Common myeloid progenitor, CD34-positive (primary cell): ENCODE results near the gene SEMA6A.
A peak's percentile ranks its signal among the peaks of the same experiment; 100 is the strongest.

Experiments
- CTCF ChIA-PET: fragments of 350-600 bp; sonication (Branson Sonifier 250); formaldehyde crosslinking; loops from one replicate; lab custom pipeline; 2021; ENCODE audit warnings: antibody characterized with exemption; lab: Charles Lee
- POLR2A ChIA-PET: fragments of 350-600 bp; sonication (Branson Sonifier 250); formaldehyde crosslinking; loops from one replicate; lab custom pipeline; 2021; ENCODE audit warnings: antibody characterized with exemption; lab: Charles Lee
- DNase-seq, 3 donors: peaks; one replicate each; pipeline versions ENCODE4 v3.0.0 to v3.0.0-alpha.2; 2013
- H3K27ac ChIP-seq, 2 experiments: 1 replicate in 1 of 2; 2 replicates in 1 of 2; pipeline ENCODE4 v1.7.0; 2013; ENCODE audit warnings: inconsistent platforms in 2 of 2, low read length in 2 of 2, mild to moderate bottlenecking in 2 of 2, low read depth in 1 of 2, moderate library complexity in 1 of 2; ENCODE audit not compliant: severe bottlenecking in 2 of 2, insufficient read depth in 1 of 2, poor library complexity in 1 of 2
- H3K27me3 ChIP-seq, 5 experiments: replicated peaks in 2 of 5; 1 replicate in 3 of 5; 2 replicates in 2 of 5; pipeline versions ENCODE4 v1.6.1 to v1.7.0; 2013; ENCODE audit warnings: low read length in 4 of 5, mild to moderate bottlenecking in 2 of 5, moderate library complexity in 2 of 5, inconsistent platforms in 1 of 5; ENCODE audit not compliant: insufficient read depth in 5 of 5, control insufficient read depth in 4 of 5
- H3K36me3 ChIP-seq, 4 experiments: 1 replicate in 2 of 4; 2 replicates in 2 of 4; pipeline versions ENCODE4 v1.6.1 to v1.7.0; 2013; ENCODE audit warnings: low read length in 3 of 4, control low read depth in 1 of 4, mild to moderate bottlenecking in 1 of 4; ENCODE audit not compliant: control insufficient read depth in 4 of 4, insufficient read depth in 4 of 4
- H3K4me1 ChIP-seq, 4 experiments: 1 replicate in 3 of 4; 2 replicates in 1 of 4; pipeline versions ENCODE4 v1.6.1 to v1.7.1; 2013; ENCODE audit warnings: low read length in 3 of 4, mild to moderate bottlenecking in 3 of 4, control low read depth in 1 of 4, inconsistent platforms in 1 of 4, moderate library complexity in 1 of 4; ENCODE audit not compliant: control insufficient read depth in 4 of 4, insufficient read depth in 4 of 4; ENCODE audit errors: control extremely low read depth in 1 of 4
- H3K4me3 ChIP-seq, 7 experiments: 1 replicate in 4 of 7; 2 replicates in 3 of 7; pipeline versions ENCODE4 v1.5.1 to v1.7.0; 2013; ENCODE audit warnings: mild to moderate bottlenecking in 7 of 7, low read length in 6 of 7, moderate library complexity in 6 of 7, inconsistent platforms in 2 of 7, low read depth in 2 of 7, control low read depth in 1 of 7; ENCODE audit not compliant: insufficient read depth in 4 of 7, control insufficient read depth in 1 of 7; ENCODE audit errors: extremely low read depth in 1 of 7
- H3K9me3 ChIP-seq, 5 experiments: 1 replicate in 4 of 5; 2 replicates in 1 of 5; pipeline versions ENCODE4 v1.6.1 to v1.7.1; 2013; ENCODE audit warnings: low read length in 4 of 5, mild to moderate bottlenecking in 2 of 5, inconsistent platforms in 1 of 5, low read depth in 1 of 5, moderate library complexity in 1 of 5; ENCODE audit not compliant: control insufficient read depth in 4 of 5, insufficient read depth in 2 of 5; ENCODE audit errors: control extremely low read depth in 1 of 5
- WGBS: methylation state at CpG from one replicate; pipeline ENCODE4 v1.1.5; 2013; ENCODE audit not compliant: insufficient coverage; 5-methylcytosine and 5-hydroxymethylcytosine counted together

The SEMA6A gene

GRCh38 chr5:116497631-116498030 is 77.0 kb downstream of the SEMA6A start:
- Histone ChIP-seq H3K27me3 (peaks cover 0 to 24% (median 9%) of the 10 kb centered on the region in 5 experiments), H3K4me1 (peaks cover 2 to 8% (median 3%) of the 10 kb centered on the region in 4 experiments), H3K36me3 (no peaks in the 10 kb centered on the region), H3K9me3 (no peaks in the 10 kb centered on the region), H3K27ac (no peak overlapping the region), H3K4me3 (no peak overlapping the region)
- no CpG with 5 or more reads among the region's 5 CpGs for WGBS
- ChIA-PET POLR2A (no interaction called here), CTCF (interaction anchor here (0.6 to 4.4 kb wide), 5 partner anchors 11 to 360 kb away, joined by 3 to 36 read pairs (median 3); no protein-coding TSS in a partner anchor)
- DNase-seq: peak in 2 of 3 donors; percentile 41 to 57

GRCh38 chr5:116495786-116496357 is 78.8 kb downstream of the SEMA6A start:
- Histone ChIP-seq H3K36me3 (no peaks in the 10 kb centered on the region), H3K4me1 (peaks cover 14 to 24% (median 18%) of the 10 kb centered on the region in 4 experiments), H3K27me3 (peaks cover 0 to 24% (median 9%) of the 10 kb centered on the region in 5 experiments), H3K9me3 (no peaks in the 10 kb centered on the region), H3K27ac (no peak overlapping the region), H3K4me3 (no peak overlapping the region)
- DNase-seq: no peak
- 96% methylated on average over 8 of the region's 9 CpGs for WGBS
- CTCF ChIA-PET: no interaction called here
- POLR2A ChIA-PET: no interaction called here

- POLR2A ChIA-PET: no interaction called here
- no peak overlapping the region for H3K27ac ChIP-seq
- WGBS: 65% methylated on average over 3 of the region's 6 CpGs
- H3K36me3 ChIP-seq: no peaks in the 10 kb centered on the region
- no peak for DNase-seq
- no peak overlapping the region for H3K4me3 ChIP-seq
- peaks cover 14 to 26% (median 18%) of the 10 kb centered on the region in 4 experiments for H3K4me1 ChIP-seq
- peaks cover 0 to 27% (median 11%) of the 10 kb centered on the region in 5 experiments for H3K27me3 ChIP-seq
- no peaks in the 10 kb centered on the region for H3K9me3 ChIP-seq
- CTCF ChIA-PET: interaction anchor here (1.6 kb wide), 1 partner anchor 358 kb away, joined by 3 read pairs; no protein-coding TSS in a partner anchor
These were observed 79.7 kb downstream of the SEMA6A start for GRCh38 chr5:116494784-116495450.

GRCh38 chr5:116492776-116493175 is 81.8 kb downstream of the SEMA6A start:
- peak in 1 of 3 donors; percentile 27 for DNase-seq
- H3K9me3 ChIP-seq: no peaks in the 10 kb centered on the region
- H3K27me3 ChIP-seq: peaks cover 0 to 43% (median 14%) of the 10 kb centered on the region in 5 experiments
- WGBS: 67% methylated on average over 3 of the region's 3 CpGs
- CTCF ChIA-PET: interaction anchor here (0.6 to 3.1 kb wide), 10 partner anchors 10 to 468 kb away, joined by 3 to 9 read pairs (median 3); no protein-coding TSS in a partner anchor
- POLR2A ChIA-PET: interaction anchor here (0.9 to 1.3 kb wide), 2 partner anchors 39 to 407 kb away, joined by 3 to 4 read pairs; no protein-coding TSS in a partner anchor
- H3K27ac ChIP-seq: no peak overlapping the region
- no peak overlapping the region for H3K4me3 ChIP-seq
- peaks cover 14 to 26% (median 18%) of the 10 kb centered on the region in 4 experiments for H3K4me1 ChIP-seq
- peaks cover 0 to 2% (median 0%) of the 10 kb centered on the region in 4 experiments for H3K36me3 ChIP-seq

DNA sequence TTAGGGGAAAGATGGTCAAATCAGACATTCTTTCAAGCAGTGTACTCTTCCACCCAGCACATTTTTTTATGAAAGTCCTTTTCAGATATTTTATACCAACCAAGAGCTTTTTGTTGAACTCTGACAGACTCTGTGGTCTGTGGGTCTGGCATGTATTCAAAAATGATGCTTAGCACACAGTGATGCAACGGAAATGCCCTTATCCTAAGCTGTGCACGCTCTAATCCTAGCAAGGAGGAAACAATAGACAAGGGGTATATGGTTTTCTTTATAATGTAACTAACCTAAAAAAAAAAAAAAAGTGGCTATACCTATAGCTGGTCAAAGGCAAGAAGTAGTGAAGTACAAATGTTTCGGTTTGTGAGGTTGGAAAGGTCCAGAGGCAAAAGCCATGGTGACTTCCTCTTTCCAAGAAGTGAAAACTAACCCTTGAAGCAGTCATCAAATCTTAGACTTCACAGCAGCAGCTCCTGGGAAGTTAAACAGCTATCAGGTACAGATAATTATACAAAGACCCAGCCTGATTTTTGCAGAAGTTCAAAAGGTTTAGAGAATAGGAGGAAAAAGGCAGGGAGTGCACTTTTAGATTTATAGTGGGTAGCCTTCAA is 82.5 kb downstream of the SEMA6A start:
- H3K9me3 ChIP-seq: no peaks in the 10 kb centered on the region
- WGBS: 0% methylated on average over 1 of the region's 3 CpGs
- H3K4me1 ChIP-seq: peaks cover 14 to 26% (median 21%) of the 10 kb centered on the region in 4 experiments
- no peak overlapping the region for H3K27ac ChIP-seq
- peak; percentile 87 to 95 (median 95) for DNase-seq
- H3K36me3 ChIP-seq: peaks cover 0 to 2% (median 0%) of the 10 kb centered on the region in 4 experiments
- POLR2A ChIA-PET: interaction anchor here (0.9 to 1.3 kb wide), 2 partner anchors 39 to 407 kb away, joined by 3 to 4 read pairs; no protein-coding TSS in a partner anchor
- H3K4me3 ChIP-seq: peak overlapping the region in 2 of 7 experiments; percentile 32
- peaks cover 0 to 44% (median 12%) of the 10 kb centered on the region in 5 experiments for H3K27me3 ChIP-seq
- CTCF ChIA-PET: interaction anchor here (0.6 to 3.1 kb wide), 11 partner anchors 15 to 468 kb away, joined by 3 to 9 read pairs (median 3); no protein-coding TSS in a partner anchor

DNA sequence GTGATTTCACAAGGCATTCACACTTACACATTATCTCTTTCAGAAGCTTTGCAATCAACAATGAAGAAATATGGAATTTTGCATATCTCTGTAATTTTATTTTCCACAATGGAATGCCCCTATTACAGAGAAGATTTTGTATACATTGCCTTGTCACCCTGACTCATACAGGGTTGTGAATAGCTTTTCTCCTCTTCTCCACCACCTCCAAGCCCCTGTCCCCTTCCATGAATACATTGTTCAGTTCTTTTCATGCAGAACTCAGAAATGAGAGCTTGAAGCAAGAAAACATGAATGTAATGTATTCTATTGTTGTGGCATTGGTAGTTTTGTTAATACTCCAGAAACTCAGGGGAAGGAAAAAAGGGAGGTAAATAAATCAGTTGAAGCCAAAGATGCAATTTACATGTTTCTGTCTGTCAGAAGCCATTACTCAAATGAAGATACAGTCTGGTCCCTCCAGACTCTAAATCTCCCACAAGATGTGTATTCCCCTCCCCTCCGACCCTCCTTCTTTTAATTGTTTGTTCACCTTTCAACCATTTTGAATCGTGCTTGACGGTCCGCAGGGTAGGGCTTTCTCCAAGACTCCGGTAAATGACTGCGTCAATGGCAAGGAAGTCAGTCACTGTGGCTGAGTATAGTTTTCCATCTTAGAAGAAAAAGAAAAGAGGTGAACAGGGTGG is 86.1 kb downstream of the SEMA6A start:
- WGBS: 100% methylated on average over 4 of the region's 6 CpGs
- Histone ChIP-seq H3K4me3 (no peak overlapping the region), H3K4me1 (peaks cover 18 to 32% (median 25%) of the 10 kb centered on the region in 4 experiments), H3K27ac (no peak overlapping the region), H3K9me3 (no peaks in the 10 kb centered on the region), H3K27me3 (peaks cover 0 to 35% (median 19%) of the 10 kb centered on the region in 5 experiments), H3K36me3 (peaks cover 0 to 2% (median 0%) of the 10 kb centered on the region in 4 experiments)
- no peak for DNase-seq
- ChIA-PET POLR2A (no interaction called here), CTCF (interaction anchor here (1.5 kb wide), 1 partner anchor 9 kb away, joined by 3 read pairs; no protein-coding TSS in a partner anchor)
